SIG-M5 treated with dmso at 0.1 percent for 504 hours (cell line): ENCODE measurements around the gene MRPL3.

Source experiments
- DNase-seq: peaks from one replicate; lab custom pipeline; 2025; ENCODE audit not compliant: unreplicated experiment; lab: John Stamatoyannopoulos, UW

Gene MRPL3

DNA sequence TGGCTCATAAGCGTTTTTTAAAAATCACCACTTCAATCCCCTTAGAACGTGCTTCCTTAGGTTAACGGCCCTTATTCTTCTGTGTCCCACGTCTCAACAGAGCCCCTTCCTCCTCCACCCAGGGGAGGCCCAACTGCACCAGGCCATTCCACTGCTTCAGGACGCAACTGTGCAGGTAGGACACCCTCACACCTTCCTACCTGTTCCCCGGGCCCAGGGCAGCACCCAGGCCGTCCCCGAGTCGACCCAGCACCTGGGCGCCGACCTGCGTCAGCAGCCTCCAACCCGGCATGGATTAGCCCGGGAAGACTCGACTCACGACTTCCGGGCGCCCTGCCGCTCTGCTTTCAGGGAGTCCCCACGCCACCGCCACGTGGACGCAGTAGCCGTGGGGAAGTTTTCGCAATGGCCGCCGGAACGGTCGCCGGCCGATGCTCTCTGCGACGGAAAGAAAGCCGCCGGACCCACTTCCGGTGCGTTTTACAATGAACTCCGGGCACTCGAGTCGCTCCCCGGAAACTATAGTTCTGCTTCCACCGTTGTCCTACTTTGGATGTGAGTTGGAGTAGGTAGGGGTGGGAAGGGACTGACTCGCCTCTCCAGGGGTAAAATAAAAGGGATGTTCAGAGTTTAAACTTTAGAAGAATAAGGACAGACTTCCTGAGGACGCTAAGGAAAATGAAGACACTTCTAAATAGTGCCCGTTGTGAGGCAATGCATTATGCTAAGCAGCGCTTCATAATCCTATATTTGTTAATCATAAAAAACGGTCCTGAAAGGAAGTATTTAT is at the start of gene MRPL3:
Gene MRPL3 (minus strand): TSS at position 442 of the 790 bp plus-strand sequence. CDS start 150 bp downstream, at position 292.
- peak; percentile 92 for DNase-seq

GRCh38 chr3:131551761-131552160 is 49.0 kb upstream of the MRPL3 start:
- DNase-seq, result no peak

DNA sequence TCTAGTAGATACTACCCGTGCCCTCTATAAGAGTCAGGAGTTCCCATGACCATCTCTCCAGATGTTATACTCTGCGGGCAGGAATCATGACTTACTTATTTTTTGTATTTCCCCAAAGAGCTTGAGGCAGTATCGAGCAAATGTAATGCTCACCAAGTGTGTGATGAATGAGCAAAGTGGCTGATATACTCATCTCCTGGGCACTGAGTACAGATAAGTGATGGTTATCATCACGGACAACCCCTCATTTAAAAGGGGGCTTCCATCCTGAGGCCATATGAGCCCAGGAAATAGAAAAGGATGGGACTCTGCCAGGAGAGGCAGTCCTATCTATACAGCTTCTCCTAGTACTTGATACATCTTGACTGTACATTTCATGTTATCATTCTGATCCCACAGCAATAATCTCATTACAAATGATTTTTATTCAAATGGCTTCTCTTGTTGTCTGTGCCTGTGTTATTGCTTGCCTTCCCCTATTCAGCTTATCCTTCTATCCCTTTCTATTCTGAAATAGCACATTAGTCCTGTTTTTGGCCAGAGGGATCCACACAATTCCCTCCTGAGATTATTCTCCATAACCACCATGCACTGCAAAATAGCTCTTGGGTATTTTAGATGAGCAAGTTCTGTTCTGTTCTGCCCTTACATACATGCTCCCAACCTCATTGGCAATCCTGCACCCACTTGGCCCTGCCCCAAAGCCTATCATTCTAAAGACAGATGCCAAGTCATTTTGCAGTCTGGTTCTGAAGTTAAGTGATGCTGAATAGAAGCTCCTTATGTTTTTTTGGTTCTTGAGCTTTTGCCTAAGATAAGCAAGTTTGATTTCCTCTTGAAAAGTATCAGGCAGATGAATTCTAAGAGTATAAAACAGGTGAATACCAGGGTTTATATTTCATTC is 48.0 kb upstream of the MRPL3 start:
- DNase-seq, result no peak

DNA sequence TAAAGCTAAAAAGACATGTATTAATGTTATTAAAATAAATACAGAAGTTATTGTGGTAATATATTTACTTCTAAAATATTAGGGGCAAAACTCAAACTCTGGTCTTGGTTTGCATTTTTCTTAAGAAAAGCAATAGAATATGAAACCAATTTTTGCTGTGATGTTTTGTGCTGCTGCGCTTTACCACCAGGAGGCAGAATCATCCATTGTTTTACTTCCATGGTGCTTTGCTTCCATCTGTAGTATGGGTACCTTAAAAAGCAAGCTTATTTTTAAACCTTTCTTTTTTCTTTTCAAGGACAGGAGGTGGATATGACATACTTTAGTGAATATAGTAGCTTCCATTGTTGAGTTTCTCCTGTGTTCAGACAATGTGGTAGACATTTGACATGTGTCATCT is 46.6 kb upstream of the MRPL3 start:
- DNase-seq, result peak; percentile 24

GRCh38 chr3:131547585-131547984 is 44.8 kb upstream of the MRPL3 start:
- no peak for DNase-seq

DNA sequence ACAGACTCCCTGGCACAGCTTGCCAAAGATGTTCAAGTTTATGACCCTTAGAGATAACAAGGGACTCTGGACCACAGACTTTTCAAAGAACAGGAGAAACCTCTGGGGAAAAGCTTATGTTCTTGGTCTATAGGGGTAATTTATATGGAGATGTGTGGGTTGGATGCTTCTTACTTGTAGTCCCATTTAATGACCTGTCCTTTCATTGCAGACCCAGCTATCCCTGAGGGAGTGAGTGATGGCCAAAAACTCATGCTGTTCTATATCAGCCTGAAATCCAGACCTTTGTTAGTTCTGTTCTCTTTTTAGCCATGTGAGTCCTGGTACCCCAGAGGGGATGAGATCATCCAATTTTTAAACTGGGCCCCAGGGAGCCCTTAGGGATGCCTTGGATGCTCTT is 43.7 kb upstream of the MRPL3 start:
- DNase-seq, result no peak

DNA sequence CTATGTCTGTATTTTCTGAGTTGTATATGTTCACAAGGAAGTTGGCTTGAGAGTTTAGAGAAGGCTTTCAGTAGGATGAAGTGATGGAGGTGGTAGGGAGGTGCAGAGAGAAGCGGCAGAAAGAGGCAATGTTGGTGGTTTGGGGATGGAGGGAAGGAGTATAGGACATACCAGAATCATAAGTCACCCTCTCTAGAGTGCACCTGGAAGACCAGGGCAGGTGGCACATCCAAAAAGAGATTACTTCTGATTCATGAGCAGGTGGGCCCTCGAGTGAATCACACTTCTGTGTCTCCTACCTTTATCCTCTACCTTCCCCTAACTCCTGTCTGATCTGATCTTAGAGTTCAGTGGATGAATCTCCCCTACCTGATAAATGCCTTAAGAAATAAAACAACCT is 41.8 kb upstream of the MRPL3 start:
- no peak for DNase-seq

DNA sequence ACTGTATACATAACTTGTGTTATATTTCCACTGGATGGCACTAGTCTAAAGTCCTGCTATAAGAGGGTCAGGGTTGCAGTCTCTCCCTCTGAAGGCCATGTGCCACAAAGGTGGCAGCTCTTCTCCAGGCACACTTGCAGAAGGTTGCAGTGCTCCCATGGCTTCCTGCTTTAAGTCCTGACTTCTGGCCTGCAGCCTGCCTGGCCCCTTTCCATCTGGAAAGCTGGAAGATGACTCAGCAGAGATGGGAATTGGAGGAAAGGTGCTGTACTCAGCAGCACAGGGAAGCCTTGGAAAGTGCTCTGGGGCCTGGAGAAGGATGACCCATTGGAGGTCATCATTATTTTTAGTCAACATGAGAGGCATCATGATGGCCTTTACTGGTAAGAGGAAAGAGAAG is 40.9 kb upstream of the MRPL3 start:
- DNase-seq, result no peak

GRCh38 chr3:131541288-131541687 is 38.5 kb upstream of the MRPL3 start:
- DNase-seq, result no peak

DNA sequence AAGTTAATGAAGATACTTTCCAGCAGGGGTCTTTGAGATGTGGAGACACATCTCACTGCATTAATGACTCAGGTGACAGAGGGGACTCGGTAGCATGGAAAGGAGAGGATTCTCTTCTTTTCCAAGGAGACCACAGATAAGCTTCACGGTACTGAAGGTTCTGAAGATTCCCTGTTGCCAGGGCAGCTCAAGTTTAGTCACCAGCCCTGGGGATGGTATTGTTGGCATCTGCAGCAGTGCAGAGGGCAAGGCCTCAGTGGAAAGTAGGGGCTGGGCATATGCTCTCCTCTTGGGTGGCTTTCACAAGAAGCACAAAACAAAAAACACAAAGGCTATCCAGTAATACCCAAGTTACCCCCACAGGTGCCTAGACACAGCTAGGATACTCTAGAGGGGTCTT is 38.0 kb upstream of the MRPL3 start:
- DNase-seq, result no peak

GRCh38 chr3:131540143-131540542 is 37.4 kb upstream of the MRPL3 start:
- DNase-seq, result no peak

- DNase-seq, result no peak
These were observed 36.2 kb upstream of the MRPL3 start for GRCh38 chr3:131538968-131539367.

GRCh38 chr3:131537531-131537930 is 34.8 kb upstream of the MRPL3 start:
- no peak for DNase-seq

DNA sequence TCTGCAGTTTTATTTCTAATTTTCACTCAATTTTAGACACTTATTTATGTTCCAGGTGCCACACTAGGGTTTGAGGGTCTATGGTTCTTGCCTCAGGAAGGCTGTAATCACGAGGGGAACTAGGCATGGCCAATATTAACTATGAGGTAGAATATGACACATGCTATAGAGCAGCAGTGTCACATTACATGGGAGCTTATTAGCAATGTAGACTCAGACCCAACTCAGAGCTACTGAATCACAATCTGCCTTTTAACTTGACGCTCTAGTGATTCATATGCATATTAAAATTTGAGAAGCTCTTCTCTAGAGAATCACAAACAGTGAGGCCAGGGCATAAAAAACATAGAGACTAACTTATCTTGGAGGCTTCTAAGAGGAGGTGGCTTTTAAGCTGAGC is 32.8 kb upstream of the MRPL3 start:
- DNase-seq, result no peak

- DNase-seq, result no peak
These were observed 32.4 kb upstream of the MRPL3 start for GRCh38 chr3:131535131-131535530.

DNA sequence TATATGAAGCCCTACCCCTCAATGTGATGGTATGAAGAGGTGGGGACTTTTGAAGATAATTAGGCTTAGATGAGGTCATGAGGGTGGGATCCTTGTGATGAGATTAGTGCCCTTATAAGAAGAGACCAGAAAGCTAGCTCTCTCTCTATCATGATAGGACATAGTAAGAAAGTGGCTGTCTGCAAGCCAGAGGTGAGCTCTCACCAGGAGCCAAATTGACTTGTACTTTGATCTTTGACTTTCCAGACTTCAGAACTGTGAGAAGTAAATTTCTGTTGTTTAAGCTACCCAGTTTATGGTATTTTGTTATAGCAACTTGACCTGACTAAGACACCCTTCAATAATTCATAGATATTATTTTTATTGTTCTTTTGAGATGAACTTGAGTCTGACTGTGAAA is 29.9 kb upstream of the MRPL3 start:
- no peak for DNase-seq

- DNase-seq, result no peak
These were observed 28.1 kb upstream of the MRPL3 start for GRCh38 chr3:131530843-131531242.

- DNase-seq, result no peak
These were observed 27.6 kb upstream of the MRPL3 start for GRCh38 chr3:131530388-131530787.

DNA sequence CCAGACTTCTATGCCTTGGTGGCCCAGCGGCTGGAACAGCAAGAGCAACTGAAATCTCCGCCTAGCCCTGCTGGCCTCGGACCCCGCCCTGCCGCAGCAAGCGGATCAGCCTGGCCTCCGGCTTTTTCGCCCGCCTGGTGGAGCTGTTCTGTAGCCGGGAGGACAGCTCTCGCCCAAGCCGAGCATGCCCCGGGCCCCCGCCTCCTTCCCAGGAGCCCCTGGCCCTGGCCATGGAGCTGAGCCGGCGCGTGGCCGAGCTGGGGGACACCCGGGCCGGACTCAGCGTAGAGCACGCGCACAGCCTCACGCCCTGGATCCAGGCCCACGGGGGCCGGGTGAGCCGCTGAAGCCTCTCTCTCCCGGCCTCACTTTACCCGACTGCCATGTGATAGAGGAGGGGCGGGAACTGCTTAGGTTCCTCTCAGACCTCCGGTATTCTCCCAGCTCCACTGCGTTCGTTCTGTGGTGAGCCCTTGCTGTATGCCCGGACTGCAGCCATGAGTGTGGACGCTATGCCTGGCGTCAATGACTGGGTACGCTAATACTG is 24.1 kb upstream of the MRPL3 start:
- DNase-seq, result no peak

DNA sequence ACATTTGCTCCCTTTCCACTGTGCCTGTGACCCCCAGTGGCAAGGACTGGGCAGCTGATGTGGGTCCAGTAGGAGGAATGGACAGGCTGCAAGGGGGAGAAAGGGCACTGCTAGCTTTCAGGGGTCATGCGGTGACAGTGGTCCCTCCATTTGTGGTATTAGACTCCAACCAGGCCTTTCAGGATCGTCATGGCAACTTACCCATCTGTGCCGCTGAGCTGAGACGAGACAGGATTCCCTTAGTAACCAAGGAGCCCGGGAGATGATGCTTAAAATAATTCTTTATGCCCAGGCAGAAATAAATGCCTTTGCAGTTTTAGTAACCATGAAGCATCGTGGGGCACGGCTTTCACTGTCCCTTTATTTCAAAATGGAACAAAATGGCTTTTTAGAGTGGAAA is 15.9 kb upstream of the MRPL3 start:
- no peak for DNase-seq

DNA sequence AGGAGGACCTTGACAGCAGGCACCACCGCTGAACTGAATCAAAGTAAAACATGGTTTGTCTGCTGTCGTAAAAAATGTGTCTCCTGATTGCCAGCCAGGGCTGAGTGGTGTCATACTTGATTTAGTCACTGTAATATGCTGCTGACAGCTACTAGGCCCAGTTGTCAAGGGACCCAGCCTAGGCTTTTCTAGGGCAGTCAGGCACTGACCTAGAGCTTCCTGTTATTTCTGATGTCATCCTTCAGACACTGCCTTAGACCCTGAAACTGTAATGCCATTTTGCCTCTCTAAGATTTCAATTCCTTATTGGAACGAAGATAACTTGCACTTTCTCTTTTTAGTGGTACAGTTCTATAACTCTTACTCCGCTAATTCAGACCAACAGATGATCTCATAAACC is 2.6 kb upstream of the MRPL3 start:
- no peak for DNase-seq

DNA sequence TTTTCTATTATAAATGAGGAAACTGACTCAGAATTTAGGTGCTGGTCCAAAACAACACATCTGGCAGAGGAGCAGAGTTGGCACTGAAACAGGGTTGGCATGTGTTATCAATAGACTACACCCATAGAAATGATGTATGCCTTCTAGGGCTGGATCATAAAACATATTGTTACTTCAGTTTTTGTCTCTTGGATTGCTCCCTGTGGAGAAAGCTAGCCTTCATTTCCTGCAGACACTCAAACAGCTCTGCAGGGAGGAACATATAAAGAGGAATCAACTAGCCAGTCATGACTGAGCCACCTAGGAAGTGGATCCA is 507 bp upstream of the MRPL3 start:
- DNase-seq, result no peak
